Raji (cell line): ENCODE measurements around the gene EPG5.

Experiments
- POLR2A ChIP-seq: IDR thresholded peaks from 2 replicates; pipeline ENCODE4 v1.6.1; 2011; ENCODE audit warnings: low read depth, low read length, control low read depth; ENCODE audit not compliant: insufficient read depth

The EPG5 gene

DNA sequence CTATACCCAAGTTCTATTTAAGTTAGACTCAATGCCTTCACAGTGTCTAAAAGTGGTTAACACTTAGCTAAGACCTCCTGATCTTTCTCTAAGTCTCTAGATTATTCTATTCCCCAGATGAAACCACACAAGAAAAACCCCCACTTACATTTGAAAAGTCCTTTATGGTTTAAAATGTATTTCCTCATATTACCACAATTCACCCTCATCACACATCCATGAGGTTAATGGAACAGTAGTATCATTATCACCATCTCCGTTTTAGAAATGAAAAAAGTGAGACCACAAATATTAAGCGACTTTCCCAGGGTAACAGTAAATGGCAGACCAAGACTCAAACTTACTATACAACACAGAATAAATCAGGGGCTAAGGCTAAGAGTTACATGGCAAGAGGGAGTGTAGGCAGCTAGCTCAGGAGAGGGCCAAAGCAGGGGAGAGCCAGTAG, 28.6 kb downstream of the EPG5 start:
- no peak for TF ChIP-seq POLR2A

- TF ChIP-seq POLR2A, result no peak
These were observed 31.4 kb downstream of the EPG5 start for GRCh38 chr18:45935591-45936335.

GRCh38 chr18:45932708-45933107, 34.4 kb downstream of the EPG5 start:
- no peak for TF ChIP-seq POLR2A

DNA sequence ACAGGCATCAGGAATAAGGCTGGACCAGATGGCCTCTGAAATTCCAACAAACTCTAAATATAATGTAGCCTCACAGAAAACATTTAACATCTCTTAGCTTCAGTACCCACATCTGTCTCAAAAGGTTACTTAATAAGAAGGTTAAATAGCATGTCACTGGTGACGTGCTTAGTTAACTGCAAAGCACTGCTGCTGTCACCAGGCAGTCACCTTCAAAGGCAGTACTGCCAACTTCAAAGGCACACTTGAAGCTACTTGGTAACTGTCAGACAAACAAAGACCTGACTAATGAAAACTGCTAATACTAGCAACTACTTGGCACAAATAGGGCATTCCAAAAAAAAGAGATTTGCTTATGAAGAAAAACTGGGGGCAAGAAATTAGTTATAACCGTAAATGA, 36.2 kb downstream of the EPG5 start:
- no peak for TF ChIP-seq POLR2A

- no peak for TF ChIP-seq POLR2A
These were observed 40.4 kb downstream of the EPG5 start for GRCh38 chr18:45926691-45927090.

DNA sequence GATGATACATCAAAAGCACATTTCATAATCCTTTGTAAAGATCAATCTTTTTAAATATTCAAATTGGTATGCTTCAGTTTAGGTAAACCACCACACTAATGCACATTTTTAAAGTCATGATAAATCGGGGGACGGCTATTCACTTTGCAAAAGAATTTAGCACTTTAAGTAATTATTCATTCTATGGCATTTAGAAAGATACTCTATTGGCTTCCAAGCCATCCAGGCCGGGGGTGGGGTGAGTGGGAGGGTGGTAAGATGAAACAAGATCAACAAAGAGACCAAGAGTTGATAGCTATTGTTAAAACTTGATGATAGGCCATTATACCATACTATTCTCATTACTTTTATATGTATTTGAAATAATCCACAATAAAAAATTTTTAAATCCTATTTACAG, 41.0 kb downstream of the EPG5 start:
- TF ChIP-seq POLR2A, result no peak

- TF ChIP-seq POLR2A, result no peak
These were observed 44.0 kb downstream of the EPG5 start for GRCh38 chr18:45923138-45923537.

DNA sequence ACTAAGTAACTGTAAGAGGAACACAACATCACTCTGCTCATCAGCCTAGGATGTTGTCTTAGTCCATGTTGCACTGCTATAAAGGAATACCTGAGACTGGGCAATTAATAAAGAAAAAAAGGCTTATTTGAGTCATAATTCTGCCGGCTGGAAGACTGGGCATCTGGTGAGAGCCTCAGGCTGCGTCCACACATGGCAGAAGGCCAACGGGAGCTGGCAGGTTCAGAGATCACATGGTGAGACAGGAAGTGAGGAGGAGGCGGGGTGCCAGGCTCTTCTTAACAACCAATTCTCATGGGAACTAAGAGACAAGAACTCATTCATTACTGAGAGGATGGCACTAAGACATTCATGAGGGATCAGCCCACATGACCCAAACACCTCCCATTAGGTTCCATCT, 46.8 kb downstream of the EPG5 start:
- TF ChIP-seq POLR2A, result no peak

- no peak for TF ChIP-seq POLR2A
These were observed 50.8 kb downstream of the EPG5 start for GRCh38 chr18:45916302-45916701.

DNA sequence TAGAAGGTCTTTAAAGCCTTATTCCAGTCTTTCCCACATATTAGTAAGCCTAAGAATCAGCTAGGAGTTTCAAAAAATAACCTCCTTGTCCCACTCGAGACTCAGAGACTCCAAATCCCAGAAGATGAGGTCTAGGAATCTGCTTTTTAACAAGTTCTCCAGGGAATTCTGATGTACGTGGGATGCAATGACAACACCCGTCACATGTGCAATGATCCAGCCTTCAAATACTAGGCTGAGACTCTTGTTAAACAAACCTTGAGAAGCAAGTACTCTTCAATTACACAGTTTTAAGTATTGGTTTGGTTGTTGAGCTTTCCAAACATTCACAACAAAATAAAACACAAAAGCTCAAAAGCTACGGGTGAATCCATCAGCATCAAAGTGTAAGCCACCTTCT, 53.9 kb downstream of the EPG5 start:
- no peak for TF ChIP-seq POLR2A

- no peak for TF ChIP-seq POLR2A
These were observed 56.6 kb downstream of the EPG5 start for GRCh38 chr18:45910405-45911023.

- no peak for TF ChIP-seq POLR2A
These were observed 65.4 kb downstream of the EPG5 start for GRCh38 chr18:45901654-45902210.

DNA sequence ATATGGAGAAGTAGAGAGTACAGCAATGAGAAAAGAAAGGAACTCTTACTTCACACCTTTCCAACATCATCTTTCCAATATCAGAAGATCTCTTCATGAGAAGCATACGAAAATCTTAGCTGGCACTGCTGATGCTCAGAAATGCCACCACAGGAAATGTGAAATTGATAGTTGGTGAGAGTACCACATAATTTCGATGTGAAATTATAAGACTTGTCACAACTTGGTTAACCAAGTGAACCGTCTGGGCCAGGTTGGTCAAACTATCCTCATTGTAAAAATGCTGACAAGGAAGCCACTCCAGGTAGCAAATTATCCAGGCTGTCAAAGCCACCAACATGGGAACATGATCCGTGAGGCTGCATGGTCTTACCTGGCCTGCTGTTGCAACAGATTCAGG, 66.5 kb downstream of the EPG5 start:
- no peak for TF ChIP-seq POLR2A

- TF ChIP-seq POLR2A, result no peak
These were observed 70.1 kb downstream of the EPG5 start for GRCh38 chr18:45896991-45897390.

GRCh38 chr18:45896452-45896851, 70.7 kb downstream of the EPG5 start:
- no peak for TF ChIP-seq POLR2A

- no peak for TF ChIP-seq POLR2A
These were observed 71.8 kb downstream of the EPG5 start for GRCh38 chr18:45895339-45895738.
